GM18909 (cell line): ENCODE results near the gene DENND6A.

ENCODE experiments used
- ATAC-seq: cut with Tn5 transposase; IDR thresholded peaks from one replicate; pipeline ENCODE4 v1.9.1; 2021; ENCODE audit warnings: mild to moderate bottlenecking; ENCODE audit not compliant: unreplicated experiment, poor library complexity

Gene DENND6A

DNA sequence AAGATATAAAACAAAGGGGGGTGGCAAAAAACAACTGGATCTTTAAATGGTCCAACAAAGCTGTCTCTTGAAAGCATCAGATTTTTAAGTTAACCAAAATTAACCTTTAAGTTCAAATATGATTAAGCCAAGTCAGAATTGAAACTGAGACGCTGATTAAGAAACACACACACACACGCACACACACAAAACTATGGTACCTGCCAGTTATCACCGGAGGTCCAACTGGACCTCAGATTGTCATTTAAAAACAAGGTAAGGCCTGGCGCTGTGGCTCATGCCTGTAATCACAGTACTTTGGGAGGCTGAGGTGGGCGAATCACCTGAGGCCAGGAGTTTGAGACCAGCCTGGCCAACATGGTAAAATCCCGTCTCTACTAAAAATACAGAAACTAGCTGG, 106.1 kb downstream of the DENND6A start:
- ATAC-seq, result no peak

DNA sequence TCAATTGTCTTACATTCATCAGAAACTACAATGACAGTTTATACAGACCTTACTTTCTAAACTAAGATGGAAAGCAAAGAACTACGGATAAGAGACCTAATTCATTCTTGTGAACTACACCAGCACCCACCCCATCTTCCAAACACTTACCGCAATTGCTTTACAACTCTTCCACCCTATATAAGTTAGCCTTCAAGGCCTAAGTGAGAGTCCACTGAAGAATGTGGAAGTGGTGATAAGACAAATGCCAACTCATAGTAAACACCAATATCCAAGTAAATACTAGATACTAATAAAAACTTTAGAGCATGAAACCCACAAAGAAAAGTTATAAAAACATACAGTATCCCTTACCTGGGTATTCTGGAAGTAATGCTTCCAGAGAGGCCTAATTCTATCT, 109.3 kb downstream of the DENND6A start:
- no peak for ATAC-seq

DNA sequence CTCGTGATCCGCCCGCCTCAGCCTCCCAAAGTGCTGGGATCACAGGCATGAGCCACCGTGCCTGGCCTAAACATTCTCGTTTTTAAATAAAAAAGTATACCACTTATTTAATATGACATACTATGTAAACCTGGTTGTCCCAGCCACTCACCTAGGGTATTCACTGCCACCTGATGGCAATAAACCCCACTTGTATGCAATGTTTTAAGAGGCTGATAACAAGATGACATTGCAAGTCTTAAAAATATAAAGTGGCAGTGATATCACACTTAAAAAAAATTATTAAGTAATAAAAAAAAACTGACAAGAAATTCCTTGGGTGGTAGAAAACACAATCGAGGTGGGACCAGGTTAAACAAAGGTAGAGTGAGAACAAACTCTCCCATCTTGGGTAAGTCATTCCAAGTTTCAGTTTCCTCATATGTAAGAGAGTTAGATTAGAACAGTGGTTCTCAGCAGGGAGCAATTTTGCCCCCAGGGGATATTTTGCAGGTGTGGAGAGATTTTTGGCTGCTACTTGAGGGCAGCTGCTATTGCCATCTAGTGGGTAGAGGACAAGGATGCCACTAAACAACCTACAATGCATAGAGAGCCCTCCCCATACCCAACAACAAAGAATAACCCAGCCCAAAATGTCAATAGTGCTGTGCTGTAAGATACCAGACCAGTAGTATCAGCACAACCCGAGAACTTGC, 110.3 kb downstream of the DENND6A start:
- ATAC-seq, result no peak

DNA sequence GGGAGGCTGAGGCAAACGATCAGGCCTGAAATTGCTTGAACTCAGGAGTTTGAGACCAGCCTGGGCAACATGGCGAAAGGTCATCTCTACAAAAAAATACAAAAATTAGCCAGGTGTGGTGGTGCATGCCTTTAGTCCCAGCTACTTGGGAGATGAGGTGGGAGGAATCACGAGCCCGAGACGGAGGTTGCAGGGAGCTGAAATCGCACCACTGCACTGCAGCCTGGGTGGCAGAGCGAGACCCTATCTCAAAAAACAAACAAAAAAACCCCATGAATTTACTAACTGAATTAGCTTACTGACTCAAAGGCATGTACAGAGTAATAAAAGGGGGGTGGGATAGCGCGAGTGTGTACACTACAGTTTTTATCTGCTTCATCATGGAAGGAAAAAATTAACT, 115.1 kb downstream of the DENND6A start:
- no peak for ATAC-seq

DNA sequence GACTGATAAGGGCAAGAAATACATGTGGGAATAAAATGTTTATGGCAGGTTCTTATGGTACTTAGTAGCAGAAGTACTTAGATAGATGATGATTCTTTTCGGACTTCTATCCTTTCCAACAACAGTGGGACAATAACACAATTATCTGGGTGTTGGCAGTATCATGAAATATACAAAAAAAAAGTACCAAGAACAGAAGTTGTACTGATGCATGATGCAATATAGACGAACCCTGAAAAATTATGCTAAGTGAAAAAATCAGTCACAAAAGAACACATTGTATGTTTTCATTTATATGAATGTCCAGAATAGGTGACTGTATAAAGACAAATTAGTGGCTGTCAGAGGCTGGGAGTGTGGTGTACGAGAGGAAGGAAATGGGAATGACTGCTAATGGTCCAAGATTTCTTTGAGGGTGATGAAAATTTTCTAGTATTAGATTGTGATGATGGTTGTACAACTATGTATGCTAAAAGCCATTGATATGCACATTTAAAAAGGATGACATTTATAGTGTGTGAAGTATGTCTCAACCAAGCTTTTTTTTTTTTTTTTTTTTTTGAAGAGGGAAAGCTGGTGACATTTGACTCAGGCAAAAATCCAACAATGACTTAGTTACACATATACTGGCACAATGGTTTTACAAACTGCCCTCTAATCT, 116.8 kb downstream of the DENND6A start:
- ATAC-seq, result no peak
